Measurements from ENCODE around the gene LYRM4.

Gene LYRM4

DNA sequence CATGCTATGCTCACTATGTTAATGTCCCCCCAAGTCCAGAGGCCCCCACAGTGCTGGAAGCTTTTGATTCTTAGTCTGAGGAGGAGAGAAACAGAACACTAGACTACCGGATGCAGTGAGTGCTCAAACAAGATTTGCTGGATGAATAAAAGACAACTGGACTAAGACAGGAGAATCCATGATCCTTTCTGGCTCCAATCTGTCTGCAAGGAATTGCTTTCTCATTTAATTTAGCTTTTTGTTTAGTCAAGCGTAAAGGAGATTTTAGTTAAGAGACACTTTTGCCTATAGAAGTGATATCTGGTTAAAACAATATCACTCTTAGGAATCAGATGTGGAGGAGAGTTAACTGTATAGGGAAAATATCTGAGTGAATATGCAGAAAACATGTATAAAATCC, 13.5 kb downstream of the LYRM4 start:
- no peak for DNase-seq (ENCODE audit: low read depth in 2 of 3, low spot score in 1 of 3)

GRCh38 chr6:5246141-5247097, 14.3 kb downstream of the LYRM4 start:
- no peak for DNase-seq (ENCODE audit: low read depth in 2 of 3, low spot score in 1 of 3)

- no peak for DNase-seq (ENCODE audit: low read depth in 2 of 3, low spot score in 1 of 3)
Measured at GRCh38 chr6:5243069-5243468, 17.7 kb downstream of the LYRM4 start.

- no peak for DNase-seq (ENCODE audit: low read depth in 2 of 3, low spot score in 1 of 3)
Measured at GRCh38 chr6:5241252-5241651, 19.5 kb downstream of the LYRM4 start.

DNA sequence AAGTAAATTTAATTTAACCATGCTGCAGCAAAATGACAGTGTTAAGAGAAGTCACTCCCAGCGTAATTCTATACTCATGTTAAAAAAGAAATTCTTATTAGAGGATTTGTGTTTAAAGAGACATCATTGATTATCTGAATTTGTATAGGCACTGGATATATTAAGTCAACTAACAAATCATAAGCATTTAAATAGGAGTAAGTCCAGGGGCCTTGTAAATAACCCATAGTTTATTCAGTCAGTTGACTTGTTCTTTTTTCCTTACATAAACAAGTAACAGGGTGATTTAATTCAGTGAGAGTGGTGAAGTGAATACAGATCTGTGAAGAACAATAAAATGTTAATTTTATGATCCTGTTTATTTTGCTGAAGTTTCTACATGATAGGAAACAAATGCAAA, 22.4 kb downstream of the LYRM4 start:
- DNase-seq (ENCODE audit: low read depth in 2 of 3, low spot score in 1 of 3), result no peak

GRCh38 chr6:5237805-5238204, 22.9 kb downstream of the LYRM4 start:
- no peak for DNase-seq (ENCODE audit: low read depth in 2 of 3, low spot score in 1 of 3)

DNA sequence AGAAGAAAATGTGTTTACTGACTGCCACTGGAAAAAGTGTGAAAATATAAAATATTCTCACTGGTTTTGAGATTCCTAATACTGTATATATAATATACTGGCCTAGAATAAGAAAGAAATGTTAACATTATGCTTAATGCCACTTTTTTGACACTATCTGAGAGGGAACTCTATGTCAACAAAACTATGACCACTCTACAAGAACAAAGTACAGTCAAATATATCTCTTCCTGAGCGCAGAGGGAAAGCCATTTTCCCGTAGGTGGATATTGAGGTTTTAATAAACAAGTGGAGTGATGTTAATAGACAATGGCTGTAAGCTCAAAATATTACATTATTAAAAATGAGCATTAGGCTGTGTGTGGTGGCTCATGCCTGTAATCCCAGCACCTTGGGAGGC, 24.9 kb downstream of the LYRM4 start:
- DNase-seq (ENCODE audit: low read depth in 2 of 3, low spot score in 1 of 3), result no peak

- no peak for DNase-seq (ENCODE audit: low read depth in 2 of 3, low spot score in 1 of 3)
Measured at GRCh38 chr6:5234874-5235273, 25.9 kb downstream of the LYRM4 start.

DNA sequence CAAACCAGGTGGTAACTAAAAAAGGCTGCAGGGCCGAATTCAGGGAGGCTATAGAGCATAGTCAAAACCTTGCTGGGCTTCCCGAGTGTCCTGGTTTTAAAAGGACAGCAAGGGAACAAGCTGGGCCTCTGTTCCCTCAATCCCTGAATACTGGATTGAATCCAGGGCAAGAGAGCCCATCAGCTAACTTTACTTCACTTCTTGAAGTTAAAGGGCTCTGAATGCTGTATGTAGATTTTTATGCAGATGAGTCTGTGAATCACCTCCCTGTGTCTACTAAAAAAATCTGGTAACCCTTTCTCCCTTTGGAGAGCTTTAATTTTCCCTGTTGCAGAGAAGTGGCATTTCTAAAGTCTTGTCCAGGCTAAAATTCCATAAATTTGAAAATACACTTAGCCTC, 29.5 kb downstream of the LYRM4 start:
- DNase-seq (ENCODE audit: low read depth in 2 of 3, low spot score in 1 of 3), result no peak

- no peak for DNase-seq (ENCODE audit: low read depth in 2 of 3, low spot score in 1 of 3)
Measured at GRCh38 chr6:5230081-5230480, 30.7 kb downstream of the LYRM4 start.

- no peak for DNase-seq (ENCODE audit: low read depth in 2 of 3, low spot score in 1 of 3)
Measured at GRCh38 chr6:5229356-5229755, 31.4 kb downstream of the LYRM4 start.

DNA sequence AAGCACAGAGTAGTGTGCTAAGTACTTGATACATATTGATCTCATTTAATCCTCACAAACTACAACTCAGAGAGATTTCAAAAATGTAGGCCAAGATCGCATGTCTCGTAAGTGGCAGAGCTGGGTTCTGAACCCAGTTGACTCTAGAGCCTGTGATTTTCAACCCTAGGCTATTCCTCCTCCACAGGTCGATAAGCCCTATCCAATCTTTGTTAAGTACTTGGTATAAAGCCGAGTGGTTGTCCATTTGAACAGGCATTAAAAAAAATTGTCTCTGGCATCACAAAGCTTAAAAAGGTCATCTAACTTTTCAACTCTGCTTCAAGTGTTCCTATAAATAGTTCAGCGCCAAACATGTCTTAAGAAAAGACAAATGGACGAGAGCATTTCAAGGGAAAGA, 37.4 kb downstream of the LYRM4 start:
- no peak for DNase-seq (ENCODE audit: low read depth in 2 of 3, low spot score in 1 of 3)

DNA sequence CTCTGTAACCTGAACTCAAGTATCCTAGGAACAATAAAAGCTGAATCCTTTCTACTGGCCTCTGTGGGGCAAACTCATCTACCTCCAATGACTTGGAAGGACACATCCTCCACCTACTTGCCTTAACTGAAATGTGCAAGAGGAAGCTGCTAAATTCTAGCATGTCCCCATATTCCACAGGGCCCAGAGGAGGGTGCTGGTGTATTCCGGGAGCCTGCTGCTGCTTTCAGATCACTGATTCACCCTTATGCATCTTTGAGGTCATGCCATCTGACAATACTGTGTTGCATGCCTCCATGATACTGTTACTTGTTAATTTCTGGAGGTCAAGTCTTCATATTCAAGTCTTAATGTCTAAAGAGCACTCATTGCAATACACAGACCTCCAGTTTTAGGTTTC, 40.3 kb downstream of the LYRM4 start:
- no peak for DNase-seq (ENCODE audit: low read depth in 2 of 3, low spot score in 1 of 3)

- no peak for DNase-seq (ENCODE audit: low read depth in 2 of 3, low spot score in 1 of 3)
Measured at GRCh38 chr6:5219011-5219691, 41.6 kb downstream of the LYRM4 start.

- no peak for DNase-seq (ENCODE audit: low read depth in 2 of 3, low spot score in 1 of 3)
Measured at GRCh38 chr6:5217356-5217755, 43.4 kb downstream of the LYRM4 start.

- no peak for DNase-seq (ENCODE audit: low read depth in 2 of 3, low spot score in 1 of 3)
Measured at GRCh38 chr6:5215799-5216198, 45.0 kb downstream of the LYRM4 start.

DNA sequence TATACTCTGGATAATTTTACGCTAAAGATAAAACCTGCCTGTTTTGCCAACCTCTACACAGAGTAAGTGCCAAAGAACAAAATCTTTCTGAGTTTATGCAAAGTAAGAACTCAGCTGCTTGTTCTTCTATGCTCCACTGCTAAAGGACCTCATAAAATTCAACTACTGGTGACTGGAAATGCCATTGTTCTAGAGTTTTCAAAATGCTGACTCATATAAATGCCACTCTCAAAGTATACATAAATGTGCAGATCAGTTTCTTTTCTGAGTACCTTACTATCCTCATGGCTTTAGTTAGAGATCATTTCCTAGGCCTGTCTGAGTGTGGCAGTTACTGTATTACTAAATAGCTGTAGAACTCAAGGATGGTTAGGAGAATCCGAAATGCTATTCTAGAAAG, 45.6 kb downstream of the LYRM4 start:
- DNase-seq (ENCODE audit: low read depth in 2 of 3, low spot score in 1 of 3), result no peak

- peak; percentile 11 to 21 (median 19) for DNase-seq (ENCODE audit: low read depth in 2 of 3, low spot score in 1 of 3)
Measured at GRCh38 chr6:5214570-5215052, 46.1 kb downstream of the LYRM4 start.

GRCh38 chr6:5213836-5214235, 46.9 kb downstream of the LYRM4 start:
- no peak for DNase-seq (ENCODE audit: low read depth in 2 of 3, low spot score in 1 of 3)

- no peak for DNase-seq (ENCODE audit: low read depth in 2 of 3, low spot score in 1 of 3)
Measured at GRCh38 chr6:5211492-5211891, 49.3 kb downstream of the LYRM4 start.

- DNase-seq (ENCODE audit: low read depth in 2 of 3, low spot score in 1 of 3), result no peak
Measured at GRCh38 chr6:5208471-5208971, 52.2 kb downstream of the LYRM4 start.

DNA sequence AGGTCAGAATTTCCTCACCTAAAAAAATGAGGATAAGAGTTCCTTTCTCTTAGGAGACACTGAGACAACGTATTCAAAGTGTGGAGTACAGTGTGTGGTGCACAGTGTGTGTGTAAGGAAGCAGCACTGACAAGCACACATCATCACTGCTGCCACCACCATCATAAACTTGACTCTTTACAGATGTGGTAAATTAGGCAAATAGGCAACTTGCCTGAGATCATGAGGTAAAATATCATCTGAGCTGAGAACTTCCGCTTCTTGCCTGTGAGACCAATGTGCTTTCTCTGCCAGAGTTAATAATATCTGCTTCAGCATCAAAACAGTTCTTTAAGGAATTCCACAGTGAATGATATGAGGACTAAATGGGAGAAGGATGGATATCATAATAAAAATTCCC, 52.7 kb downstream of the LYRM4 start:
- DNase-seq (ENCODE audit: low read depth in 2 of 3, low spot score in 1 of 3), result no peak

Data from stimulated activated CD4-positive, alpha-beta T cell treated with anti-CD3 and anti-CD28 coated beads, Interleukin-12 subunit alpha, Interleukin-12 subunit beta, amount 100 ng/mL, for 48 hours (primary cell).